Measurements from ENCODE around the gene SIPA1L3.
A peak's percentile ranks its signal among the peaks of the same experiment; 100 is the strongest.
"Not testable (repeated sequence)": the region's sequence is repeated elsewhere in the genome, so short reads cannot be mapped to it uniquely, and the experiment has no call there.

SIPA1L3 gene

GRCh38 chr19:37906869-37907734, at the start of gene SIPA1L3:
Gene SIPA1L3 (plus strand): TSS chr19:37907208. CDS start chr19:38081566, 174,358 bp downstream.
- peak; percentile 93 for DNase-seq

- no peak for DNase-seq
Observed at GRCh38 chr19:37864501-37864900, 42.5 kb upstream of the SIPA1L3 start.

DNA sequence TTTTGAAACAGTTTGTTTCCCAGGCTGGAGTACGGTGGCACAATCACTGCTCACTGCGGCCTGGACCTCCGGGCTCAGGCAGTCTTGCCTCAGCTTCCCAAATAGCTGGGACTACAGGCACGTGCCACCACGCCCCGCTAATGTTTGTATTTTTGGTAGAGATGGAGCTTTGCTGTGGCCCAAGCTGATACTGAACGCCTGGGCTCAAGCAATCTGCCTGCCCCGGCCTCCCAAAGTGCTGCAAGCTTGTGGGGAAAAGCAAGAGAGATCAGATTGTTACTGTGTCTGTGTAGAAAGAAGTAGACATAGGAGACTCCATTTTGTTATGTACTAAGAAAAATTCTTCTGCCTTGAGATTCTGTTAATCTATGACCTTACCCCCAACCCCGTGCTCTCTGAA, 41.1 kb upstream of the SIPA1L3 start:
- not testable (repeated sequence) for DNase-seq

DNA sequence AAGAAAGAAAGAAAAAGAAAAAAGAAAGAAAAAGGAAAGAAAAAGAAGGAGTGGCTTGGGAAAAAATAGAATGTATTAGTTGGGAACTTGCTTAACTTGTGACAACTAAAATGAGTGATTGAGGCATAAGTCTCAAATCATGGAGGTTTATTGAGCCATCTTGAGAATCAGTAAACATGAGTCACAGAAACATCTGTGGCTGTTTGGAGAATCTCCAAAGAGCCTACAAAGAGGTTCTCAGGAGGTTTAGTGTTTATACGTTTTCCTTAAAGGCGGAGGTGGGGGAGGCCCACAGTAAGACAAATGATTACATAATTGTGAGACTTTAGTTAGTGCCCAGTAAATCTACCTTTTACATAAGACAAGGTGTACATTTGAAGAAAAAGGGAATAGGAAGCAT, 39.2 kb upstream of the SIPA1L3 start:
- no peak for DNase-seq

- no peak for DNase-seq
Observed at GRCh38 chr19:37869766-37870340, 37.2 kb upstream of the SIPA1L3 start.

DNA sequence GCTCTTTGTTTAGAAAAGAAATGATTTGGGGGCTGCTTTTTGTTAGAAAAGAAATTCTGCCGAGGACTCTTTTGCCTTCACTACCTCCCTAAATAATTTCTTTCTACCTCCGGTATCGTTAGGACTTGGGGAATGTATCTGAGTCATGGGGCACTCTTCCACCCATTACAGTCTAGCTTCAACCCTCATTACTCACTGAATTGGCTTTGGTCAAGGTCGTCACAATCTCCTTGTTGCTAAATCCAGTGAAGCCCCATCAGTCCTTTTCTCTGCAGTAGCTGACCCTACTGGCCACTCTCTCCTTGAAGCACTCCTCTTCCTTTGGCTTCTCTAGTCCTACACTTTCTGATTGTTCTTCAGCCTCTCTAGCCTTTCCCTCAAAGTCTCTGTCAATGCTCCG, 34.6 kb upstream of the SIPA1L3 start:
- DNase-seq: no peak

DNA sequence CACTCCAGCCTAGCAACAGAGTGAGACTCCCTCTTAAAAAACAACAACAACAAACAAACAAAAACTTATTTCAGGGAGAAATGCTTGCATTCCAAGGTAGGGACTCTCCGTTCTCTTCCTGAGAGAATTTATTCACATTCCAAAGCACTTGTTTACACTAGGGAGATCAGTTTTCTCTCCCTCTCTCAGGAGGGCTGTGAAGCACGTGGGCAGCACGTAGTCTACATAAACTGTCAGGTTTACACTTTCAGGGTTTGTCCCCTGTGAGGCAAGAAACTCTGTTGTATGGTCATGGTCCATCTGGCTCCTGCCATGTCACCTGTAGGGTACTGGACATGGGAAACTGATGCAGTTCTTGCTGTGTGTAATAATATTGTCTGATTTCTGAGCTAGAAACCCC, 32.2 kb upstream of the SIPA1L3 start:
- no peak for DNase-seq

DNA sequence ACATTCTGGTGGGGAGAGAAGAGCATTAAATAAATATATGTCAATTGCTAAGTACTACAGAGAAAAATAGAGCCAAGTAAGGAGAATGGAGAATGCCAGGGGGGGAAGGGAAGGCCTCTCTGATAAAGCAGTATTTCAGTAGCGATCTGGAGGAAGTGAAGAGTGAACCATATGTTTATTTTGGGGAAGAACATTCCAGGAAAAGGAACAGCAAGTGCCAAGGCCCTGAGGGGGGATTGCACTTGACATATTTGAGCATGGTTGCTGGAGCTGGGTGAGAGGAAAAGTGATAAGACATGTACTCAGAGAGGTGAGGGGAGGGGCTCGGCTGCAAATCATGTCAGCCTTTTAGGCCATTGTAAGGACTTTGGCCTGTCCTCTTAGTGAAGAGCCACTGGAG, 31.0 kb upstream of the SIPA1L3 start:
- DNase-seq: no peak

DNA sequence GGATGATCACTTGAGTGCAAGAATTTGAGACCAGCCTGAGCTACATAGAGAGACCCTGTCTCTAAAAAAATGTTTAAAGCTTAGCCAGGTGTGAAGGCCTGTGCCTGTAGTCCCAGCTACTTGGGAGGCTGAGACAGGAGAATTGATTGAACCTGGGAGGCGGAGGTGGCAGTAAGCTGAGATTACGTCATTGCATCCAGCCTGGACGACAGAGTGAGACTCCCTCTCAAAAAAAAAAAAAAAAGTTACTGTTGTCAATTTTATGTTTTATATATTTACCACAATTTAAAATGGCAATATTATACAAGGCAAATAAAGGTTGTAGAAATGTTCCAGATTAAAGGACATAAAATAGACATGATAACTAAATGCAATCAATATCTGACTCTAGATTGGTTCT, 29.9 kb upstream of the SIPA1L3 start:
- DNase-seq: no peak

DNA sequence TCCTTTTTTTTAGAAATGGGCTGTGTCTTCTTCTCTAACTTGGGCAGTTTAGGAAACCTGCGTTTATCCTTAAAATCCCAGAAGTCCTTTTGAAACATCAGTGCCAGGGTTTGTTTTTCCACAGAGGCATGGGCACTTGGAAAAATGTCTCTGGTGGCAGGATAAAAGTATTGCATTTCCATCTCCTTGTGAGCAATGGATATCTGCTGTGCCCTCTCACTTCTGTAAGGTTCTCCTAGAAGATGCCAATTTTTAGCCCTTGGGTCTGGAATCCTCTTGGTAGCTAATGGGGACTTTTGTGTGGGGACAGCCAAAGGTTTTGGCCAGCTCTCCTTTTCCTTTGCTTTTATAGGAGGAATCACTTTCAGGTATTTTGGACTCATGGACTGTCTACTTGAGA, 21.6 kb upstream of the SIPA1L3 start:
- DNase-seq: no peak

GRCh38 chr19:37886571-37886970, 20.4 kb upstream of the SIPA1L3 start:
- no peak for DNase-seq

GRCh38 chr19:37893845-37894575, 13.0 kb upstream of the SIPA1L3 start:
- no peak for DNase-seq

DNA sequence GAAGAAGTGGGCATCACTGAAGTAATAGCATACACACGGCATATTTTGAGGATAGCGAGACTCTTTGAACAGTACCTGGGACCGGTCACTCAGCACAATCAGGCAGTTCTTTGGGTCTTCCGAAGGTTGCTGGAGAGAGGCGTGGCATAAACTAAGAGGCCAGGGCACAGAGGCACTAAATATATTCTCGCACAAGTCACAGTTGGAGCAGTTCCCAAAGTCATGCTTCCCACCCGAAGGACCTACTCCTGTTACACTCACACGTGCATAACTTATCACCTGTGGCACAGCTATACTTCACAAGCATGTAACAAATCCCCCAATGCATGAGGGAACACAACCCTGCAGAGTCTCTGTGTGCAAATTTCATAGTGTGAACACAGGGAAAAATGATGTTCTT, 10.8 kb upstream of the SIPA1L3 start:
- DNase-seq: no peak

DNA sequence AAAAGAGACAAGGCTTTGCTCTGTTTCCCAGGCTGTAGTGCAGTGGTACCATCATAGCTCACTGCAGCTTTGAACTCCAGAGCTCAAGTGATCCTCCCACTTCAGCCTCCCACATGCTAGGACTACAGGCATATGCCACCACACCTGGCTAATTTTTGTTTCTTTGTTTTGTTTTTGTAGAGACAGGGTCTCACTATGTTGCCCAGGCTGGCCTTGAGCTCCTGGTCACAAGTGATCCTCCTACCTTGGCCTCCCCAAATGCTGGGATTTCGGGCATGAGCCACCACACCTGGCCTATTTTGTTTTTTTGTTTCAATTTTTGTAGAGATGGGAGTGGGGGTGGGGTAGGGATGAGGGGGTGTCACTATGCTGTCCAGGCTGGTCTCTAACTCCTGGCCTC, 7.6 kb upstream of the SIPA1L3 start:
- no peak for DNase-seq

DNA sequence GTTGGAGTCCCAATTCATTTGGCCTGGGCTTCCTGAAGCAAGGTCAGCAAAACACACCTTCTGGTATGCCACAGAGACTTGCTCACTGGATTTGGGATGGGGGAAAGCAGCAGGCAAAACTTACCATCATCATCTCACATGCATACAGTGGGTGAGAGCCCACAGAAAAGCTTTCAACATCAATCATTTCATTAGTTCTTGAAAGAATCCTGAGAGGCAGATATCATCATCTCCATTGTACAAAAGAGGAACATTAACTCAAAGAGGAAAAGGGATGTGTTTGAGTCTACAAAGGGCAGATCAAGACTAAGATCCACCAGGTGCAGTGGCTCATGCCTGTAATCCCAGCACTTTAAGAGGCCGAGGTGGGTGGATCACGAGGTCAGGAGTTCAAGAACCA, 7.0 kb upstream of the SIPA1L3 start:
- no peak for DNase-seq

DNA sequence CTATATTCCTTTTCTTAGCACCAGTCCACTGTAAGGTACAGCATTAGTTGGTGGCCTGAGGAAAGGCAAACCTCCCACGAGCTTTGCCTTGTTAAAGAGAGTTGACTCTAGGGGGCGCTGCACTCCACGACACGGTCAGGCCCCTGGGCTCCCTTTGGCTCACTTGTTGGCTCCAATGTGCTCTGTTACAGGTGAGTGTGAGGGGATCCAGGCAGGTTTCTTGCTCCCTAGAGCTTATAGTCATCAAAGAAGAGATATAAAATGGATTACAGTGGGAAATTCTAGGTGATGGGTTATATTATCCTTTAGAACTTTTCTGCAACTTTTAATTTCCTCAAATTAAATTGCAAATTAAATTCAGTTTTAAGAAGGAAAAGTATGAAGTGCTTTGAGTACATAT, 4.3 kb upstream of the SIPA1L3 start:
- DNase-seq: peak; percentile 80

DNA sequence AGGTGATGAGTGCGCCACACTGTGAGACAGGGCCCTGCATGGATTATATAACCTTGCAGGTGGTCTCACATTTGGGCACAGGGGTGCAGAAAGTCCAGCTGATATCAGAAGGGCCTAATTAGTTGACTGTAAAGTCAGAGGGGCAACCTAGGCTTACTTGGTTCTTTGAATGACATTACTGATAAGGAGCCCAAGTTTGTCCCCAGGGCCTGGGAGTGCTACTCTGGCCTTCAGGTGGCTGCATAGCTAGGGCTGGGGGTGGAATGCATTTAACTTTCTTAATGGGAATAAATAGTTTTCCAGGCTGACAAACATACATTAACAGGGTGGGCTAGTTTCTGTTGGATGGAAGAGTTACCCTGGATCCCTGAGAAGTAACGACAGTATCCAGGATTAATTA, 3.9 kb upstream of the SIPA1L3 start:
- no peak for DNase-seq

GRCh38 chr19:37905946-37906868, 801 bp upstream of the SIPA1L3 start, which contains the start of gene WDR87:
Gene WDR87 (minus strand): TSS chr19:37906594. CDS start chr19:37898239, 8,355 bp downstream.
- DNase-seq: peak; percentile 36

DNA sequence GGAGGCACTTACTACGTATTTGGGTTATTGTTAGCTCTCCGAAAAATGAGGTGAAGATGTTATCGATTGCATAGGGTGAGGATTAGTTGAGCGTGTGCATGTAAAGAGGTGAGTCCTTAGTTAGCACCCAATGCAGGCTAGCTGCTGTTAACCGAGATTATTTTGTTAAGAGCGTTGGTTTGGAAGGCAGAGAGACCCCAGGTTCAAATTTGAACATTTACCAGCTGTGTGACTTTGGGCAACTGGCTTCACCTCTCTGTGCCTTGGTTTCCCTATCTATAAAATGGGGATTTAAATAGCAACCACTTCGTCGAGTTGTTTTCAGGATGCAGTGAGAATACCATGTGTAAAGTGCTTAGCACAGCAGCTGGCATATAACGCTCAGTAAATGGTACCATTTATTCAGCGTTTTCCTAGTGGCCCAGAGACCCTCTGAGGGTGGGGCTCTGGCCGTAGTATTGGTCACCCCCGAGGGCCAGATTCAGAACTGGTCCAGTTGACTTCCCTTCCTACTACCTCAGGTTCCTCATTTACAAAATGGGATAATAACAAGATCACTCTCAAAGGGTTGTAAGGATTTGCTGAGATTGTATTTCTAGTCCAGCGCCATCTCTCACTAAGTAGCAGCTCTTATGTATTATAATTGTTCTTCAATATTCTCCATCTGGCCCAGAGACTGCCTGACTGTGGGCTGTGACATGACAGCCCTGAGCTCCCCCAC, 887 bp downstream of the SIPA1L3 start:
- DNase-seq: peak; percentile 24

DNA sequence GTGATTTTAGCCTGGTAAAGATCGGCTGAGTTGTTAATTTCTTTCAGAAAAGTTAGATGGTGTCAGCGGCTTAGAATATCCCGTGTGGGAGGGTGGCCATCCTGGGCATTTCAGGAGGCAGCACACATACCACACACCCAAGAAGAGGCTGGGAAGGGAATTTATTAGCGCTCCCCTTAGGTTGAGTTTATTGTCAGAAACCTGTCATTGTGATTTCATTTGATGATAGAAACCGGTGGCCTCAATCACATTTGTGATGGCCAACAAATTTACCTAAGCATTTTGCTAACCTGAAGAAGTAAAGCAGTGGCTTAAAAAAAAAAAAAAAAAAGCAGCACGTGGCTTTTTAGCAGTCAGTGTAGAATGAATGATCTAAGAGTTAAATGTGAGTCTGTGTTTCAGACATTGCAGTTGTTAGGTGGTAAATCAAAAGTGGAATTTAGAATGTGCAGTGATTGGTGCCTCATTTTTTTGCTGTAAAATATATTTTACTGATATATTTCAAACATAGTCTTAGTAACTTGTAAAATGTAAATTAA, 2.7 kb downstream of the SIPA1L3 start:
- DNase-seq: no peak

DNA sequence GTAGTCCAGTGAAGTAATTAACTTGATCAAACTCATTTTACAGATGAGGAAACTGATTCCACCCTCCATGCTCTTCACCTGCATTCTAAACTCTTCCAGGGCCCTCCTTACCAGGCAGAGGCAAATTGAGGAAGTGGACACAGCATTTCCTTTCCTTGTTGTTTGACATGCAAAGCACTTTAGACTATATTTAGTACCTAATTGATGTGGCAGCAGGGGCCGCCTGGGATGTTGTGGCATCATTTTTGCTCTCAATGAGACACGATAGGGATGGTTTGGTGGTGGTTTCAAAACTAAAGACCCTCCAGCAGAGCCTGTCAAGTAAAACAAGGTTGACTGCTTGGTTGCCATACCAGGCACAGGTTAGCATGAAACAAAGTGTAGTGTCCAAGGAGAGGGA, 7.9 kb downstream of the SIPA1L3 start:
- DNase-seq: no peak

All from hematopoietic multipotent progenitor cell treated with erythropoietin and hydrocortisone succinate and interleukin-3 and kit ligand, for 8 days (in vitro differentiated cells).